Umbilical cord (tissue), 2 donors: ENCODE results near the gene ACKR4. TPM values are rescaled to one million over a fixed set of nuclear protein-coding genes. Genes with fewer than 3 reads are reported as not detected.

Experiments used
- DNase-seq: peaks from one replicate; pipeline ENCODE4 v3.0.0-alpha.2; 2015; ENCODE audit warnings: low spot score
- total RNA-seq: library from RNA; depleted of rRNA; stranded (reverse); fragments of >200 nt; gene quantifications from one replicate; pipeline ENCODE4 v1.2.3, GENCODE V29; 2014; ENCODE audit warnings: low replicate concordance; ENCODE audit not compliant: insufficient read depth

ACKR4 gene
- total RNA-seq, 1 donor from 2014 or later: 2.6 TPM

GRCh38 chr3:132641837-132642538, 44.9 kb downstream of the ACKR4 start:
- peak; percentile 34 for DNase-seq

GRCh38 chr3:132642539-132642847, 45.4 kb downstream of the ACKR4 start:
- DNase-seq: no peak

- no peak for DNase-seq
Observed at GRCh38 chr3:132643366-132643765, 46.3 kb downstream of the ACKR4 start.

- DNase-seq: no peak
Observed at GRCh38 chr3:132645058-132645457, 48.0 kb downstream of the ACKR4 start.

- DNase-seq: no peak
Observed at GRCh38 chr3:132650153-132650552, 53.1 kb downstream of the ACKR4 start.

Other genes starting within 250 kb of the ACKR4 start
- 73.7 TPM for gene DNAJC13, start 179.8 kb upstream of the ACKR4 start, total RNA-seq
- gene ACAD11, start 62.5 kb downstream of the ACKR4 start, total RNA-seq: 29.4 TPM
- 42.1 TPM for gene UBA5, start 63.1 kb downstream of the ACKR4 start, total RNA-seq
- 72.2 TPM for gene NPHP3, start 125.1 kb downstream of the ACKR4 start, total RNA-seq